RWPE2 (cell line): Measurements from ENCODE around the gene KRTAP12-1.
"Not testable (repeated sequence)": the region's sequence is repeated elsewhere in the genome, so short reads cannot be mapped to it uniquely, and the experiment has no call there.

Experiments used
- ATAC-seq: fragments of 200-7000 bp; cut with Tn5 transposase; 3 replicates; pipeline ENCODE4 v1.9.1; 2021; ENCODE audit warnings: low read depth
- DNase-seq: peaks from one replicate; pipeline ENCODE4 v3.0.0-alpha.2; 2020; ENCODE audit warnings: low spot score
- H3K27ac ChIP-seq: fragments of 450-650 bp; 2 replicates; pipeline ENCODE4 v1.5.1; 2017; ENCODE audit warnings: mild to moderate bottlenecking; ENCODE audit not compliant: poor library complexity, severe bottlenecking
- H3K27me3 ChIP-seq: fragments of 250-450 bp; sonication (Bioruptor Pico); 2 replicates; pipeline ENCODE4 v1.5.1; 2021; ENCODE audit warnings: mild to moderate bottlenecking, moderate library complexity; ENCODE audit not compliant: insufficient read depth, poor library complexity, severe bottlenecking
- H3K36me3 ChIP-seq: fragments of 250-450 bp; sonication (Bioruptor Pico); 2 replicates; pipeline ENCODE4 v1.5.1; 2020; ENCODE audit warnings: low read depth, mild to moderate bottlenecking, moderate library complexity
- H3K4me1 ChIP-seq: fragments of 250-450 bp; sonication (Bioruptor Pico); 2 replicates; pipeline ENCODE4 v1.5.1; 2021; ENCODE audit warnings: mild to moderate bottlenecking, moderate library complexity; ENCODE audit not compliant: insufficient read depth, poor library complexity, severe bottlenecking
- H3K4me3 ChIP-seq: fragments of 250-450 bp; sonication (Bioruptor Pico); 2 replicates; pipeline ENCODE4 v1.5.1; 2021; ENCODE audit warnings: mild to moderate bottlenecking, moderate library complexity; ENCODE audit not compliant: severe bottlenecking
- H3K9me3 ChIP-seq: fragments of 250-450 bp; sonication (Bioruptor Pico); 2 replicates; pipeline ENCODE4 v1.5.1; 2021; ENCODE audit warnings: mild to moderate bottlenecking, moderate library complexity; ENCODE audit not compliant: severe bottlenecking
- CTCF ChIP-seq: fragments of 450-650 bp; IDR thresholded peaks from one replicate; pipeline ENCODE4 v1.5.1; 2017; ENCODE audit warnings: mild to moderate bottlenecking, moderate library complexity; ENCODE audit not compliant: poor library complexity, severe bottlenecking

KRTAP12-1 gene

GRCh38 chr21:44664691-44665090, 17.3 kb downstream of the KRTAP12-1 start:
- no peak overlapping the region for H3K4me3 ChIP-seq
- DNase-seq (no peak), ATAC-seq (no peak)
- peaks cover 10% of the 10 kb centered on the region for H3K27me3 ChIP-seq
- no peaks in the 10 kb centered on the region for H3K36me3 ChIP-seq
- no peaks in the 10 kb centered on the region for H3K4me1 ChIP-seq
- H3K27ac ChIP-seq = no peak overlapping the region
- TF ChIP-seq CTCF = no peak
- no peaks in the 10 kb centered on the region for H3K9me3 ChIP-seq

GRCh38 chr21:44661567-44661966, 20.4 kb downstream of the KRTAP12-1 start:
- H3K27ac ChIP-seq, H3K9me3 ChIP-seq, DNase-seq, H3K4me1 ChIP-seq, H3K4me3 ChIP-seq, H3K36me3 ChIP-seq, ATAC-seq: not testable (repeated sequence)
- peaks cover 13% of the 10 kb centered on the region for H3K27me3 ChIP-seq

GRCh38 chr21:44658913-44659595, 22.9 kb downstream of the KRTAP12-1 start:
- H3K27me3 ChIP-seq = peaks cover 13% of the 10 kb centered on the region
- no peak overlapping the region for H3K27ac ChIP-seq
- TF ChIP-seq CTCF = no peak
- H3K4me3 ChIP-seq = no peak overlapping the region
- H3K4me1 ChIP-seq = no peaks in the 10 kb centered on the region
- no peak for ATAC-seq
- no peaks in the 10 kb centered on the region for H3K36me3 ChIP-seq
- DNase-seq = no peak
- no peaks in the 10 kb centered on the region for H3K9me3 ChIP-seq

GRCh38 chr21:44658541-44658910, 23.4 kb downstream of the KRTAP12-1 start:
- no peak for TF ChIP-seq CTCF
- Histone ChIP-seq H3K27me3 (peaks cover 14% of the 10 kb centered on the region), H3K9me3 (no peaks in the 10 kb centered on the region), H3K27ac (no peak overlapping the region), H3K36me3 (no peaks in the 10 kb centered on the region), H3K4me3 (no peak overlapping the region), H3K4me1 (no peaks in the 10 kb centered on the region)
- no peak for ATAC-seq
- no peak for DNase-seq

GRCh38 chr21:44657635-44658540, 24.1 kb downstream of the KRTAP12-1 start, which contains the start of gene KRTAP12-3:
TSS of gene KRTAP12-3 (plus strand) at chr21:44657932. CDS start at chr21:44657980, 48 bp downstream.
- Histone ChIP-seq H3K4me3 (no peak within 1 kb of the TSS), H3K36me3 (no peaks in the 10 kb centered on the region), H3K27me3 (peaks cover 14% of the 10 kb centered on the region), H3K4me1 (no peaks in the 10 kb centered on the region), H3K27ac (no peak within 1 kb of the TSS), H3K9me3 (no peaks in the 10 kb centered on the region)
- ATAC-seq (no peak), DNase-seq (no peak)
- no peak for TF ChIP-seq CTCF
